OCI-LY1 (cell line): ENCODE measurements around the gene NECAB2.

Experiments used
- H2AFZ ChIP-seq: fragments of 200-600 bp; sonication (generic), shearing (Covaris generic); 2 replicates; pipeline ENCODE4 v1.6.0; 2014; ENCODE audit warnings: antibody characterized with exemption, mild to moderate bottlenecking, low read length
- H3F3A ChIP-seq: fragments of 200-600 bp; sonication (generic), shearing (Covaris generic); 2 replicates; pipeline ENCODE4 v1.6.0; 2014; ENCODE audit warnings: mild to moderate bottlenecking, antibody characterized with exemption, low read length, moderate library complexity; ENCODE audit not compliant: insufficient read depth
- H3K27ac ChIP-seq: fragments of 200-600 bp; sonication (generic); 2 replicates; pipeline ENCODE4 v1.5.1; 2014; ENCODE audit warnings: low read length, mixed run types, mild to moderate bottlenecking, low read depth; ENCODE audit not compliant: poor library complexity, severe bottlenecking
- H3K27me3 ChIP-seq: fragments of 200-600 bp; sonication (generic); 2 replicates; pipeline ENCODE4 v1.6.0; 2014; ENCODE audit warnings: antibody characterized with exemption, mild to moderate bottlenecking, low read length, moderate library complexity; ENCODE audit not compliant: insufficient read depth
- H3K36me3 ChIP-seq: fragments of 200-600 bp; sonication (generic); 2 replicates; pipeline ENCODE4 v1.6.1; 2014; ENCODE audit warnings: mild to moderate bottlenecking, antibody characterized with exemption, low read length, moderate library complexity, mixed read lengths; ENCODE audit not compliant: insufficient read depth
- H3K4me1 ChIP-seq: fragments of 200-600 bp; sonication (generic); 2 replicates; pipeline ENCODE4 v1.5.1; 2014; ENCODE audit warnings: mild to moderate bottlenecking, low read length, moderate library complexity; ENCODE audit not compliant: insufficient read depth, severe bottlenecking
- H3K4me2 ChIP-seq: fragments of 200-600 bp; sonication (generic), shearing (Covaris generic); 2 replicates; pipeline ENCODE4 v1.6.1; 2014; ENCODE audit warnings: low read length
- H3K4me3 ChIP-seq: fragments of 200-600 bp; sonication (generic); 2 replicates; pipeline ENCODE4 v1.5.1; 2014; ENCODE audit warnings: low read length, low read depth, mild to moderate bottlenecking, mixed read lengths; ENCODE audit not compliant: poor library complexity, severe bottlenecking
- H3K79me2 ChIP-seq: fragments of 200-600 bp; shearing (Covaris generic); 2 replicates; pipeline ENCODE4 v1.6.1; 2016; ENCODE audit warnings: mixed run types, low read length, mixed read lengths; ENCODE audit not compliant: insufficient read depth
- H3K9ac ChIP-seq: fragments of 200-600 bp; sonication (generic), shearing (Covaris generic); 2 replicates; pipeline ENCODE4 v1.6.1; 2014; ENCODE audit warnings: mild to moderate bottlenecking, low read length, mixed read lengths
- H3K9me2 ChIP-seq: fragments of 200-600 bp; sonication (generic), shearing (Covaris generic); 2 replicates; pipeline ENCODE4 v1.6.1; 2014; ENCODE audit warnings: low read depth, mild to moderate bottlenecking, low read length, mixed read lengths
- H3K9me3 ChIP-seq: fragments of 200-600 bp; shearing (Covaris generic); 2 replicates; pipeline ENCODE4 v1.6.1; 2014; ENCODE audit warnings: low read length, mixed read lengths
- H4K20me1 ChIP-seq: fragments of 200-600 bp; sonication (generic), shearing (Covaris generic); 2 replicates; pipeline ENCODE4 v1.6.0; 2016; ENCODE audit warnings: mild to moderate bottlenecking, low read length; ENCODE audit not compliant: insufficient read depth
- CTCF ChIP-seq: fragments of 200-600 bp; sonication (generic), shearing (Covaris generic); IDR thresholded peaks from 2 replicates; pipeline ENCODE4 v1.5.1; 2017; ENCODE audit warnings: mild to moderate bottlenecking, antibody characterized with exemption, low read length, moderate library complexity, mixed read lengths
- EZH2 ChIP-seq: fragments of 200-600 bp; sonication (generic), shearing (Covaris generic); IDR thresholded peaks from 2 replicates; pipeline ENCODE4 v1.8.0; 2017; ENCODE audit warnings: borderline replicate concordance, mixed run types, mild to moderate bottlenecking, antibody characterized with exemption, low read length, moderate library complexity, mixed read lengths

The NECAB2 gene

GRCh38 chr16:83996481-83997252, 28.6 kb downstream of the NECAB2 start:
- Histone ChIP-seq H4K20me1 (no peaks in the 10 kb centered on the region), H3K9me2 (no peaks in the 10 kb centered on the region), H3K9ac (no peak overlapping the region), H3K79me2 (no peaks in the 10 kb centered on the region), H3K9me3 (no peaks in the 10 kb centered on the region), H2AFZ (no peak overlapping the region), H3F3A (no peaks in the 10 kb centered on the region), H3K27ac (no peak overlapping the region), H3K36me3 (no peaks in the 10 kb centered on the region), H3K4me1 (no peaks in the 10 kb centered on the region), H3K4me2 (no peak overlapping the region), H3K27me3 (no peaks in the 10 kb centered on the region), H3K4me3 (no peak overlapping the region)
- TF ChIP-seq CTCF = no peak
- no peak for TF ChIP-seq EZH2

- no peaks in the 10 kb centered on the region for H3K4me1 ChIP-seq
- no peak overlapping the region for H3K4me2 ChIP-seq
- no peaks in the 10 kb centered on the region for H3K9me3 ChIP-seq
- H3K9ac ChIP-seq = no peak overlapping the region
- H2AFZ ChIP-seq = no peak overlapping the region
- no peaks in the 10 kb centered on the region for H3K9me2 ChIP-seq
- no peak overlapping the region for H3K27ac ChIP-seq
- no peaks in the 10 kb centered on the region for H4K20me1 ChIP-seq
- H3K36me3 ChIP-seq = no peaks in the 10 kb centered on the region
- no peaks in the 10 kb centered on the region for H3F3A ChIP-seq
- TF ChIP-seq CTCF (no peak), EZH2 (no peak)
- H3K4me3 ChIP-seq = no peak overlapping the region
- H3K27me3 ChIP-seq = no peaks in the 10 kb centered on the region; the same call in 1 of the 2 replicates
- H3K79me2 ChIP-seq = no peaks in the 10 kb centered on the region
Observed at GRCh38 chr16:83998091-83998490, 30.0 kb downstream of the NECAB2 start.

- H3K4me2 ChIP-seq = no peak overlapping the region
- no peak overlapping the region for H3K4me3 ChIP-seq
- H2AFZ ChIP-seq = no peak overlapping the region
- H3K9me3 ChIP-seq = no peaks in the 10 kb centered on the region
- H3K4me1 ChIP-seq = no peaks in the 10 kb centered on the region
- H3K36me3 ChIP-seq = no peaks in the 10 kb centered on the region
- H3K9me2 ChIP-seq = no peaks in the 10 kb centered on the region
- H3K9ac ChIP-seq = no peak overlapping the region
- H4K20me1 ChIP-seq = no peaks in the 10 kb centered on the region
- H3K27ac ChIP-seq = no peak overlapping the region
- no peaks in the 10 kb centered on the region for H3F3A ChIP-seq
- H3K27me3 ChIP-seq = no peaks in the 10 kb centered on the region; the same call in 1 of the 2 replicates
- TF ChIP-seq CTCF (no peak), EZH2 (no peak)
- no peaks in the 10 kb centered on the region for H3K79me2 ChIP-seq
Observed at GRCh38 chr16:84000989-84001642, 33.1 kb downstream of the NECAB2 start.
